Testis (tissue), 3 donors: ENCODE data around the gene ZNF473. TPM values are rescaled to one million over a fixed set of nuclear protein-coding genes. Genes with fewer than 3 reads are reported as not detected.
A peak's percentile ranks its signal among the peaks of the same experiment; 100 is the strongest.

ENCODE experiments used
- DNase-seq: peaks from one replicate; pipeline ENCODE4 v3.0.0-alpha.2; 2019
- H3K27ac ChIP-seq, 2 donors: fragments of 200-600 bp; sonication (generic); one replicate each; pipeline ENCODE4 v1.5.1; 2019
- H3K27me3 ChIP-seq: fragments of 200-600 bp; sonication (generic); one replicate; pipeline ENCODE4 v1.5.1; 2019
- H3K36me3 ChIP-seq: fragments of 200-600 bp; sonication (generic); one replicate; pipeline ENCODE4 v1.5.1; 2017; ENCODE audit warnings: low read depth; ENCODE audit errors: missing control alignments
- H3K4me1 ChIP-seq: fragments of 200-600 bp; sonication (generic); one replicate; pipeline ENCODE4 v1.5.1; 2019
- H3K4me3 ChIP-seq, 2 donors: fragments of 200-600 bp; sonication (generic); one replicate each; pipeline ENCODE4 v1.5.1; 2017 to 2019
- H3K9me3 ChIP-seq: fragments of 200-600 bp; sonication (generic); one replicate; pipeline ENCODE4 v1.5.1; 2017
- CTCF ChIP-seq, 3 experiments: fragments of 450-650 bp in 2 of 3; fragments of 200-600 bp in 1 of 3; sonication (generic) in 1 of 3; IDR thresholded peaks; one replicate each; pipeline ENCODE4 v1.5.1; 2016 to 2019; ENCODE audit warnings: antibody characterized with exemption in 3 of 3, mild to moderate bottlenecking in 2 of 3, moderate library complexity in 1 of 3
- POLR2A ChIP-seq: fragments of 450-650 bp; IDR thresholded peaks from one replicate; pipeline ENCODE4 v1.6.1; 2017; ENCODE audit warnings: antibody characterized with exemption, mild to moderate bottlenecking, moderate library complexity
- WGBS, 2 donors: methylation state at CpG; one replicate each; pipeline ENCODE4 v1.1.5; 2018; 5-methylcytosine and 5-hydroxymethylcytosine counted together
- intact Hi-C: fragments of 100-400 bp; cut with DNase I; formaldehyde crosslinking; loops from one replicate; pipeline ENCODE4 v1.15.1; 2023; ENCODE audit warnings: low total_unique reads
- polyA plus RNA-seq: library from polyadenylated mRNA; stranded (reverse); fragments of 350-450 nt; fragmentation: Illumina TruSeq; extraction: RNeasy Lipid Tissue Mini Kit (QIAGEN cat#74804); gene quantifications from one replicate; pipeline ENCODE4 v1.2.3, GENCODE V29; 2014; ENCODE audit warnings: low read depth, low replicate concordance; ENCODE audit not compliant: insufficient read depth
- total RNA-seq, 2 donors: library from RNA; depleted of rRNA; stranded (reverse); fragments of >200 nt; gene quantifications; one replicate each; pipeline ENCODE4 v1.2.3, GENCODE V29; 2016

ZNF473 gene
- total and polyA plus RNA-seq, 3 donors from 2014 or later: 77.7 to 106 (median 92.8) TPM

GRCh38 chr19:50001775-50002174 is 24.0 kb upstream of the ZNF473 start:
- no peak overlapping the region for H3K4me3 ChIP-seq
- H3K36me3 ChIP-seq: no peaks in the 10 kb centered on the region
- no peak for DNase-seq
- intact Hi-C loops: no loop called here
- no peak for TF ChIP-seq POLR2A
- no peak for TF ChIP-seq CTCF (IDR thresholded peaks at IDR 0.05)
- no peaks in the 10 kb centered on the region for H3K27me3 ChIP-seq
- no peaks in the 10 kb centered on the region for H3K9me3 ChIP-seq
- peaks cover 25% of the 10 kb centered on the region for H3K4me1 ChIP-seq
- WGBS, 2 donors: 74 to 98% methylated on average over 7 to 8 of the region's 8 CpGs
- no peak overlapping the region for H3K27ac ChIP-seq

GRCh38 chr19:50002386-50002960 is 23.3 kb upstream of the ZNF473 start:
- Histone ChIP-seq H3K9me3 (no peaks in the 10 kb centered on the region), H3K27me3 (no peaks in the 10 kb centered on the region), H3K4me3 (no peak overlapping the region), H3K4me1 (peaks cover 25% of the 10 kb centered on the region), H3K27ac (no peak overlapping the region), H3K36me3 (no peaks in the 10 kb centered on the region)
- TF ChIP-seq POLR2A (no peak), CTCF (IDR thresholded peaks at IDR 0.05) (no peak)
- DNase-seq: peak; percentile 45
- whole genome bisulfite sequencing, 2 donors: 56 to 67% methylated on average over 6 of the region's 6 CpGs
- intact Hi-C loops: no loop called here

GRCh38 chr19:50003254-50003788 is 22.5 kb upstream of the ZNF473 start:
- no peak overlapping the region for H3K27ac ChIP-seq
- 75 to 87% methylated on average over 17 of the region's 17 CpGs for WGBS, 2 donors
- peaks cover 25% of the 10 kb centered on the region for H3K4me1 ChIP-seq
- H3K27me3 ChIP-seq: no peaks in the 10 kb centered on the region
- H3K9me3 ChIP-seq: no peaks in the 10 kb centered on the region
- DNase-seq: no peak
- no peaks in the 10 kb centered on the region for H3K36me3 ChIP-seq
- intact Hi-C loops: no loop called here
- no peak overlapping the region for H3K4me3 ChIP-seq
- TF ChIP-seq POLR2A (no peak), CTCF (IDR thresholded peaks at IDR 0.05) (no peak)

- WGBS, 2 donors: 80 to 88% methylated on average over 11 of the region's 11 CpGs
These were observed 21.9 kb upstream of the ZNF473 start for GRCh38 chr19:50003810-50004419.

More at GRCh38 chr19:50003810-50004419, 21.9 kb upstream of the ZNF473 start:
- no peak for TF ChIP-seq CTCF (IDR thresholded peaks at IDR 0.05)
- TF ChIP-seq POLR2A: no peak
- intact Hi-C loops: no loop called here
- Histone ChIP-seq H3K27me3 (no peaks in the 10 kb centered on the region), H3K27ac (no peak overlapping the region), H3K4me3 (no peak overlapping the region), H3K4me1 (peaks cover 25% of the 10 kb centered on the region), H3K9me3 (no peaks in the 10 kb centered on the region), H3K36me3 (no peaks in the 10 kb centered on the region)
- DNase-seq: no peak
